Gastrocnemius medialis (tissue), 4 donors: ENCODE results near the gene NOD1.

Source experiments
- POLR2A ChIP-seq, 2 donors: fragments of 450-650 bp; IDR thresholded peaks; one replicate each; pipeline ENCODE4 v1.6.1; 2017; ENCODE audit warnings: antibody characterized with exemption in 2 of 2, mild to moderate bottlenecking in 2 of 2, moderate library complexity in 2 of 2
- TF ChIP-seq, protein P1 (sequence below), 5 experiments: fragments of 450-650 bp in 3 of 5; fragments of 200-600 bp in 2 of 5; sonication (generic) in 2 of 5; IDR thresholded peaks in 4 of 5; conservative IDR thresholded peaks in 1 of 5; 1 replicate in 4 of 5; 2 replicates in 1 of 5; pipeline ENCODE4 v1.5.1; 2016 to 2019; ENCODE audit warnings: antibody characterized with exemption in 5 of 5, mild to moderate bottlenecking in 3 of 5, moderate library complexity in 3 of 5

DNA sequence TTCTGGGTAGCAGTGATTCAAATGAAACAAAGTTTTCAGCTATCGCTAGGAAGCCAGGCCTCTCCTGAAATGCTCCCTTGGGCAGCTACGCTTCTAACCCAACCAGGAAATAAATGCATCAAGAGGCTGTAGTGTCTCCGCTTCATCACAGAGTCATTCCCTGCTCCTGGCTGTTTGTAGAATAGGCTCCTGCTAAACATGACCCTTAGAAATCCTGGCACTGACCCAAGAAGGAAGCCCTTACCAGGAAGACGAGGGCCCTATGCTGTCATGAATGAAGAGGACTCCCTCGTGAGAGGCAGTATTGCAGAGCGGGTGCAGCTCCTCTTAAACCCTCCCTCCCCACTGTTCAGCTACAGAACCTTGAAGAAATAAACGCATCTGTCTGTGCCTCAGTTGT is 48.3 kb downstream of the NOD1 start:
- no peak for TF ChIP-seq POLR2A (IDR thresholded peaks at IDR 0.05)
- TF ChIP-seq, protein P1, sequence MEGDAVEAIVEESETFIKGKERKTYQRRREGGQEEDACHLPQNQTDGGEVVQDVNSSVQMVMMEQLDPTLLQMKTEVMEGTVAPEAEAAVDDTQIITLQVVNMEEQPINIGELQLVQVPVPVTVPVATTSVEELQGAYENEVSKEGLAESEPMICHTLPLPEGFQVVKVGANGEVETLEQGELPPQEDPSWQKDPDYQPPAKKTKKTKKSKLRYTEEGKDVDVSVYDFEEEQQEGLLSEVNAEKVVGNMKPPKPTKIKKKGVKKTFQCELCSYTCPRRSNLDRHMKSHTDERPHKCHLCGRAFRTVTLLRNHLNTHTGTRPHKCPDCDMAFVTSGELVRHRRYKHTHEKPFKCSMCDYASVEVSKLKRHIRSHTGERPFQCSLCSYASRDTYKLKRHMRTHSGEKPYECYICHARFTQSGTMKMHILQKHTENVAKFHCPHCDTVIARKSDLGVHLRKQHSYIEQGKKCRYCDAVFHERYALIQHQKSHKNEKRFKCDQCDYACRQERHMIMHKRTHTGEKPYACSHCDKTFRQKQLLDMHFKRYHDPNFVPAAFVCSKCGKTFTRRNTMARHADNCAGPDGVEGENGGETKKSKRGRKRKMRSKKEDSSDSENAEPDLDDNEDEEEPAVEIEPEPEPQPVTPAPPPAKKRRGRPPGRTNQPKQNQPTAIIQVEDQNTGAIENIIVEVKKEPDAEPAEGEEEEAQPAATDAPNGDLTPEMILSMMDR (IDR thresholded peaks at IDR 0.05 in 4 of 5, conservative IDR thresholded peaks at IDR 0.05 in 1 of 5), result no peak
